ENCODE data around the gene MRAP2.

MRAP2 gene

DNA sequence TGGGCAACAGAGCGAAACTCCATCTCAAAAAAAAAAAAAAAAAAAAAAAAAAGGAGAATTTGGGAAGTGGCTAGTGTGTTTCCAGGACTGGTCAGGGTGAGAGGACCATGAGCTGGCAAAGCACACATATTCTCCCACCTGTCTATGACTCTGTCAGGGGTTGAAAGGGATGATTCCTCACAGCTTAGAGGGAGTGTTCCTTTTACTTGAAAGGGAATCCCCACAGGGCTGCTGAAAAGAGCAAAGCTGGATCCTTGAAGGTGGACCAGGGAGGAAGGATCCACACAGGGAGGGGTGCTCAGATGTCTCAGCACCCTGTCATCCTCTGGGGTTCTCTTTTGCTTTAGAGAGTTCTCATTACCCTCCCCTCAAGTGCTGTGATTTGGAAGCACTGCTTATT lies 13.2 kb downstream of the MRAP2 start:
- no peak for DNase-seq (ENCODE audit: low read depth)
- TF ChIP-seq, protein P1, sequence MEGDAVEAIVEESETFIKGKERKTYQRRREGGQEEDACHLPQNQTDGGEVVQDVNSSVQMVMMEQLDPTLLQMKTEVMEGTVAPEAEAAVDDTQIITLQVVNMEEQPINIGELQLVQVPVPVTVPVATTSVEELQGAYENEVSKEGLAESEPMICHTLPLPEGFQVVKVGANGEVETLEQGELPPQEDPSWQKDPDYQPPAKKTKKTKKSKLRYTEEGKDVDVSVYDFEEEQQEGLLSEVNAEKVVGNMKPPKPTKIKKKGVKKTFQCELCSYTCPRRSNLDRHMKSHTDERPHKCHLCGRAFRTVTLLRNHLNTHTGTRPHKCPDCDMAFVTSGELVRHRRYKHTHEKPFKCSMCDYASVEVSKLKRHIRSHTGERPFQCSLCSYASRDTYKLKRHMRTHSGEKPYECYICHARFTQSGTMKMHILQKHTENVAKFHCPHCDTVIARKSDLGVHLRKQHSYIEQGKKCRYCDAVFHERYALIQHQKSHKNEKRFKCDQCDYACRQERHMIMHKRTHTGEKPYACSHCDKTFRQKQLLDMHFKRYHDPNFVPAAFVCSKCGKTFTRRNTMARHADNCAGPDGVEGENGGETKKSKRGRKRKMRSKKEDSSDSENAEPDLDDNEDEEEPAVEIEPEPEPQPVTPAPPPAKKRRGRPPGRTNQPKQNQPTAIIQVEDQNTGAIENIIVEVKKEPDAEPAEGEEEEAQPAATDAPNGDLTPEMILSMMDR (conservative IDR thresholded peaks at IDR 0.05; ENCODE audit: control insufficient read depth, insufficient read depth, low read depth, low read length): no peak
- no peak overlapping the region for H3K4me3 ChIP-seq (ENCODE audit: control insufficient read depth, low read depth, low read length)

DNA sequence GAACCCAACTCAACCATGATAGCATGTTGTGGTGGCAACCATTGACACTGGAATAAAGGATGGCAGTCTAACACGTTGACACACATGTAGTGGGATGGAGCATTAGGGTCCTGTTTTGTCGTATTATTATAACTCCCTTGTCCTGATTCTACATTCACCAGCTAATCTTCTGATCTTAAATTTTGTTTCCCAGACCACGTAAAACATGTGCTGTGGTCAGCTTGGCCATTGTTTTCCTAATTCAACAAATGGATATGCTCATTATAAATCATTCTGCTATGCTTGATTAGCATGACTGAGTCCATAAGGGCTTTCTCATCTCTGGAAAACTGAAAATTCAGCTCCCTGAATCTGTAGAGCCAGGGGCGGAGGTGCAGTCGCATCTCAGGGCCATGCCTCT lies 15.0 kb downstream of the MRAP2 start:
- H3K4me3 ChIP-seq (ENCODE audit: control insufficient read depth, low read depth, low read length): no peak overlapping the region
- TF ChIP-seq, protein P1 (conservative IDR thresholded peaks at IDR 0.05; ENCODE audit: control insufficient read depth, insufficient read depth, low read depth, low read length): no peak
- no peak for DNase-seq (ENCODE audit: low read depth)

DNA sequence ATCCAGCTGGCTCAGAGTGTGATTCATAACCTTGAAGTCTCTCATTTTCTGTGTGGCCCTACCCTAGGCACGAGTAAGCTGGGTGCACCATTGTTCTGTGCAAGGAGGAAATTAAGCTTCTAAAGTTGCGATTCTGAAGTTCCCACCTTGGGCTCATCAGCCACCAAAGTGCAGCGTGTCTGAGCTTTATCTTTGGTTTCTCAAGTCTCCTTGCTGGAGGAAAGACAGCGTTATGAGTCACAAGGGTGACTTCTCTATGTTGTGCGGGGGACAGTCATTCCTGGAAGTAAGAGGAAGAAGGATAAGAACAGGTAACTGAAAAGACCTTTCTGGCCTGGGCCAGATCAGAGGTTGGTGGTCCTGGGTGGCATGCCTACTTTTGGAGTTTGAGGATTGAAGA lies 16.8 kb downstream of the MRAP2 start:
- no peak overlapping the region for H3K4me3 ChIP-seq (ENCODE audit: control insufficient read depth, low read depth, low read length)
- TF ChIP-seq, protein P1 (conservative IDR thresholded peaks at IDR 0.05; ENCODE audit: control insufficient read depth, insufficient read depth, low read depth, low read length): no peak
- DNase-seq (ENCODE audit: low read depth): no peak

DNA sequence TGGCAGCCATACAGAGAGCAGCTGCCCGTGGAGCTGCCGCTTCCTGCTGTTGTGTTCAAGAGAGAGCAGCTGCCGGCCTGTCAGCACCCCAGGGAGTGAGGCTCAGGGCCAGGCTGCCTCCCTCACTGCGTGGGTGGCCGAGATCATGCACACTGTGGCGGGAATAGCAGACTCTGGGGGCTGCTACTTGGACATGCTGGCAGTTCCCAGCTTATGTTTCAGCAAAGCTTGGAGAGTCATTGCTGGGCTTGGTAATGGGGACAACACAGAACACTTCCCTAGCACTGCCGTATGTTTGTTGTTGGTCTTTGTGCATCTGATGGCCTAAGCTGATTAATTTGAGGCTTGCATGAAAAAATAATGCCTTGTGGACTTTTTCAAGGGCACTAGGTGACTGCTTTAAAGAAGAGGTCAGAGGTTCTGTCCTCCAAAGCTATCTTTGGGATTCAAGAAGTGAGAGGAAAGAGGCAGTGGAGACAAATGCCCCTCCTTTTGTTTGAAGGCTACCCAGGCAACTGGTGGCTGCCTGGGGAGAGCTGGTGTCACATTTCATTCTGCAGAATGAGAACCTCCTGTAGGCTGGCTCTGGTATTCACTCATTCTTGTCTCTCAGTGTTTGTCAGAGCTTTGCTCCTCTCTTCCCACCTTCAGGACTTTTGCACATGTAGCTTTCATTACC lies 18.8 kb downstream of the MRAP2 start:
- TF ChIP-seq, protein P1 (conservative IDR thresholded peaks at IDR 0.05; ENCODE audit: control insufficient read depth, insufficient read depth, low read depth, low read length): no peak
- H3K4me3 ChIP-seq (ENCODE audit: control insufficient read depth, low read depth, low read length): no peak overlapping the region
- DNase-seq (ENCODE audit: low read depth): peak; percentile 68

DNA sequence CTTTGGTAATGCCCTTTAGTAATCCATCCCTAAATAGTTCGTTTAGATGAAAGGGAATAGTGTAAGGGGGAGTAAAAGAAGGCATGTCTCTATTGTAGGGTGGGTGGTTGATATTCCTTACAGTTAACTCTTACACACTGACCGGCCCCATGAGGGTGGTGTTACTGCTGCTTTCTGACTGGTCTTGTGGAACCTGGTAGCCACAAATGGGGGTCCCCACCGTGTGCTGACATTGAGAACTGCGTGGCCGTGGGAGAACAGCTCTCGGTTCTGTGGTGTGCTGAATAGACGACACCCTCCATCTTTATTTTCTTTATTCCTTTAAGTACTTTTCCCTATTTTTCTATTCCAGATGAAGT lies 19.3 kb downstream of the MRAP2 start:
- TF ChIP-seq, protein P1 (conservative IDR thresholded peaks at IDR 0.05; ENCODE audit: control insufficient read depth, insufficient read depth, low read depth, low read length): no peak
- no peak overlapping the region for H3K4me3 ChIP-seq (ENCODE audit: control insufficient read depth, low read depth, low read length)

DNA sequence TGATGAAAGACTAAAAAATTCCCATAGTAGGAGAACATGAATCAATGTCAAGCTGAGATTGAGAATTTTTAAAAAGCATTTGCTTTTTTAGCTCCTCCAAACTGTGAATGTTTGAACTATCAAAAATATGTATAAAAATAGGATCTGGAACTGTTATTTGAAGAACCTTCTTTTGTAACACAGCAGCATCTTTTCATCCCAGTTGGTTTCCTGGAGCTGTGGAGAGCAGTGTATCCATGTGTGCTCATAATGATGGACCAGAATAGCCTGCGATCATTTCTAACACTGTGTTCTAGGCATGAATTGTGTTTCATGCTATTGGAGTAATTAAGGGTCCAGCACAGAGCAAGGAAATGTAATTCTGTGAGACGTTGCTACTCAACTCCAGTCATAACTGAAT lies 22.1 kb downstream of the MRAP2 start:
- no peak for DNase-seq (ENCODE audit: low read depth)
- TF ChIP-seq, protein P1 (conservative IDR thresholded peaks at IDR 0.05; ENCODE audit: control insufficient read depth, insufficient read depth, low read depth, low read length): no peak
- H3K4me3 ChIP-seq (ENCODE audit: control insufficient read depth, low read depth, low read length): no peak overlapping the region

More for the DNA sequence above, 19.3 kb downstream of the MRAP2 start:
- no peak for DNase-seq (ENCODE audit: low read depth)

DNA sequence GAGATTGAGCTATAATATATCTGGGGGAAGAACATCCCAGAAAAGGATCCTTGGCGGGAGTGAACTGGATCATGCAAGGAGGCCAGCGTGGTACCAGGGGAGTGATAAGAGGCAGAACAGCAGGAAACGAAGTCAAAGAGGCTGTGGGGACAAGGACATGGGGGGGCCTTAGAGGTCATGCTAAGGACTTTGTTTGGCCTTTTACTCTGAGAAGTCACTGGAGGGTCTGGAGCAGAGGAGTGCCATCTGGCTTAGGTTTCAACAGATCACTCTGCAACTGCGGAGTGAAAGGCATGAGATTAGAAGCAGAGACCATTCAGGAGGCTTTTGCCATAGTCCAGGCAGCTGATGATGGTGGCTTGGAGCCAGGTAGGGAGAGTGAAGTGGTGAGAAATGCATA lies 24.3 kb downstream of the MRAP2 start:
- DNase-seq (ENCODE audit: low read depth): no peak
- H3K4me3 ChIP-seq (ENCODE audit: control insufficient read depth, low read depth, low read length): no peak overlapping the region
- TF ChIP-seq, protein P1 (conservative IDR thresholded peaks at IDR 0.05; ENCODE audit: control insufficient read depth, insufficient read depth, low read depth, low read length): no peak

Data from fibroblast of mammary gland (primary cell).